Lower leg skin (tissue), 4 donors: ENCODE data around the gene KCTD4. TPM values are rescaled to one million over a fixed set of nuclear protein-coding genes. Genes with fewer than 3 reads are reported as not detected.

ENCODE experiments used
- DNase-seq, 2 donors: peaks; one replicate each; pipeline ENCODE4 v3.0.0-alpha.2; 2019; ENCODE audit warnings: low spot score in 2 of 2
- H3K4me3 ChIP-seq: fragments of 200-600 bp; sonication (generic); 2 replicates; pipeline ENCODE4 v1.5.1; 2017; ENCODE audit warnings: mild to moderate bottlenecking, low read depth; ENCODE audit not compliant: poor library complexity, severe bottlenecking
- CTCF ChIP-seq, 3 donors: fragments of 450-650 bp; IDR thresholded peaks; one replicate each; pipeline ENCODE4 v1.5.1; 2016; ENCODE audit warnings: antibody characterized with exemption in 3 of 3, mild to moderate bottlenecking in 3 of 3, moderate library complexity in 2 of 3
- POLR2A ChIP-seq, 2 donors: fragments of 450-650 bp; IDR thresholded peaks; one replicate each; pipeline ENCODE4 v1.6.1; 2016 to 2017; ENCODE audit warnings: antibody characterized with exemption in 2 of 2, mild to moderate bottlenecking in 1 of 2, moderate library complexity in 1 of 2
- WGBS, 2 donors: methylation state at CpG; one replicate each; pipeline ENCODE4 v1.1.5; 2018; 5-methylcytosine and 5-hydroxymethylcytosine counted together
- intact Hi-C: fragments of 100-400 bp; cut with DNase I; formaldehyde crosslinking; loops from one replicate; pipeline ENCODE4 v1.15.0; 2023; ENCODE audit warnings: low total_unique reads
- total RNA-seq, 4 donors: library from RNA; depleted of rRNA; stranded (reverse); fragments of >200 nt; gene quantifications; one replicate each; pipeline ENCODE4 v1.1.0, GENCODE V29; 2016

Gene KCTD4
- total RNA-seq, 4 donors from 2014 or later, result 2.1 to 7.9 (median 4.8) TPM

GRCh38 chr13:45215392-45216077 is 14.7 kb upstream of the KCTD4 start:
- DNase-seq, result no peak
- intact Hi-C loops, result no loop called here
- 93 to 95% methylated on average over 9 of the region's 9 CpGs for WGBS, 2 donors
- TF ChIP-seq POLR2A (IDR thresholded peaks at IDR 0.05) (no peak), CTCF (IDR thresholded peaks at IDR 0.05) (no peak)
- H3K4me3 ChIP-seq, result no peak overlapping the region

GRCh38 chr13:45209229-45209628 is 8.4 kb upstream of the KCTD4 start:
- intact Hi-C loops, result no loop called here
- TF ChIP-seq POLR2A (IDR thresholded peaks at IDR 0.05) (no peak), CTCF (IDR thresholded peaks at IDR 0.05) (no peak)
- no peak overlapping the region for H3K4me3 ChIP-seq
- no peak for DNase-seq

- TF ChIP-seq CTCF (IDR thresholded peaks at IDR 0.05), result no peak
- no peak for TF ChIP-seq POLR2A (IDR thresholded peaks at IDR 0.05)
- no peak for DNase-seq
- WGBS, 2 donors, result 64 to 71% methylated on average over 2 of the region's 2 CpGs
- H3K4me3 ChIP-seq, result no peak overlapping the region
- intact Hi-C loops, result no loop called here
Measured at GRCh38 chr13:45208132-45208531, 7.3 kb upstream of the KCTD4 start.

GRCh38 chr13:45207319-45207718 is 6.5 kb upstream of the KCTD4 start:
- DNase-seq, result no peak
- intact Hi-C loops, result no loop called here
- H3K4me3 ChIP-seq, result no peak overlapping the region
- TF ChIP-seq POLR2A (IDR thresholded peaks at IDR 0.05), result no peak
- TF ChIP-seq CTCF (IDR thresholded peaks at IDR 0.05), result no peak
- WGBS, 2 donors, result 49 to 50% methylated on average over 4 of the region's 4 CpGs

GRCh38 chr13:45206340-45206739 is 5.5 kb upstream of the KCTD4 start:
- DNase-seq, result no peak
- intact Hi-C loops, result no loop called here
- H3K4me3 ChIP-seq, result no peak overlapping the region
- no peak for TF ChIP-seq POLR2A (IDR thresholded peaks at IDR 0.05)

GRCh38 chr13:45205124-45205523 is 4.3 kb upstream of the KCTD4 start:
- 78 to 81% methylated on average over 5 of the region's 5 CpGs for WGBS, 2 donors
- DNase-seq, result no peak
- H3K4me3 ChIP-seq, result no peak overlapping the region
- TF ChIP-seq CTCF (IDR thresholded peaks at IDR 0.05) (no peak), POLR2A (IDR thresholded peaks at IDR 0.05) (no peak)
- intact Hi-C loops, result no loop called here
